ENCODE data around the gene NF1. TPM values are rescaled to one million over a fixed set of nuclear protein-coding genes. Genes with fewer than 3 reads are reported as not detected.
"Not testable (repeated sequence)": the region's sequence is repeated elsewhere in the genome, so short reads cannot be mapped to it uniquely, and the experiment has no call there.

The NF1 gene
- total RNA-seq, 1 donor from 2014 or later, result 42.5 TPM

- H3K4me1 ChIP-seq, result peaks cover 31% of the 10 kb centered on the region
- no peaks in the 10 kb centered on the region for H3K9me3 ChIP-seq (replicated peaks)
- DNase-seq, result no peak
- H3K27me3 ChIP-seq (ENCODE audit: low read depth), result no peaks in the 10 kb centered on the region
- H3K4me3 ChIP-seq, result no peak overlapping the region
- TF ChIP-seq, protein P1, sequence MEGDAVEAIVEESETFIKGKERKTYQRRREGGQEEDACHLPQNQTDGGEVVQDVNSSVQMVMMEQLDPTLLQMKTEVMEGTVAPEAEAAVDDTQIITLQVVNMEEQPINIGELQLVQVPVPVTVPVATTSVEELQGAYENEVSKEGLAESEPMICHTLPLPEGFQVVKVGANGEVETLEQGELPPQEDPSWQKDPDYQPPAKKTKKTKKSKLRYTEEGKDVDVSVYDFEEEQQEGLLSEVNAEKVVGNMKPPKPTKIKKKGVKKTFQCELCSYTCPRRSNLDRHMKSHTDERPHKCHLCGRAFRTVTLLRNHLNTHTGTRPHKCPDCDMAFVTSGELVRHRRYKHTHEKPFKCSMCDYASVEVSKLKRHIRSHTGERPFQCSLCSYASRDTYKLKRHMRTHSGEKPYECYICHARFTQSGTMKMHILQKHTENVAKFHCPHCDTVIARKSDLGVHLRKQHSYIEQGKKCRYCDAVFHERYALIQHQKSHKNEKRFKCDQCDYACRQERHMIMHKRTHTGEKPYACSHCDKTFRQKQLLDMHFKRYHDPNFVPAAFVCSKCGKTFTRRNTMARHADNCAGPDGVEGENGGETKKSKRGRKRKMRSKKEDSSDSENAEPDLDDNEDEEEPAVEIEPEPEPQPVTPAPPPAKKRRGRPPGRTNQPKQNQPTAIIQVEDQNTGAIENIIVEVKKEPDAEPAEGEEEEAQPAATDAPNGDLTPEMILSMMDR (IDR thresholded peaks at IDR 0.05; ENCODE audit: borderline replicate concordance), result no peak
- no peak overlapping the region for H3K27ac ChIP-seq (replicated peaks)
- intact Hi-C loops (cut with micrococcal nuclease), result no loop called here
- H3K36me3 ChIP-seq, result no peaks in the 10 kb centered on the region
Measured at GRCh38 chr17:31111183-31111582, 16.4 kb downstream of the NF1 start.

DNA sequence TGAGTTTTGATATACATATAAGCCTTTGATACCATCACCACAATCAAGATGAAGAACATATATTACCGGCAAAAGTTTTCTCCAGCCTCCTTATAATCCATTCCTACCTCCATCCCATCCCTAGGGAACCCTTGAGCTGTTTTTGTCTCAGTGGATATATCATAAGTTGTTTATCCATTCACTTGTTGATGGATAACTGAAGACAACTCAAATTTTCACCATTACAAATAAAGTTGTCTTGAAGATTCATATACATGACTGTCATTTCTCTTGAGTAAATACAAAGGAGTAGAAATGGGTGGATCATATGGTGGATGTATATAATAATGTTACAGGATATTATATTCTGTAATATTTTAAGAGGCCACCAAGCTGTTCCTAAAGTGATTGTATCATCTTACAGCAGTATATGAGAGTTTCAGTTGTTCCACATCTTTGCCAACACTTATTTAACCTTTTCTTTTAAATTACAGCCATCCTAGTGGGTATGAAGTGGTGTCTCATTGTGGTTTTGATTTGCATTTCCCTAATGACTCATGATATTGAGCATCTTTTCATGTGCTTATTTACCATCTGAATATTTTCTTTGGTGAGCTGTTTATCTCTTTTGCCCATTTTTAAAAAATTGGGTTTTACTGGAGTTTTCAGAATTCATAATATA is 17.4 kb downstream of the NF1 start:
- no peak for DNase-seq
- Histone ChIP-seq H3K36me3 (no peaks in the 10 kb centered on the region), H3K27me3 (ENCODE audit: low read depth) (no peaks in the 10 kb centered on the region), H3K4me3 (no peak overlapping the region), H3K9me3 (replicated peaks) (no peaks in the 10 kb centered on the region), H3K27ac (replicated peaks) (no peak overlapping the region), H3K4me1 (peaks cover 31% of the 10 kb centered on the region)
- TF ChIP-seq, protein P1 (IDR thresholded peaks at IDR 0.05; ENCODE audit: borderline replicate concordance), result no peak
- intact Hi-C loops (cut with micrococcal nuclease), result no loop called here

DNA sequence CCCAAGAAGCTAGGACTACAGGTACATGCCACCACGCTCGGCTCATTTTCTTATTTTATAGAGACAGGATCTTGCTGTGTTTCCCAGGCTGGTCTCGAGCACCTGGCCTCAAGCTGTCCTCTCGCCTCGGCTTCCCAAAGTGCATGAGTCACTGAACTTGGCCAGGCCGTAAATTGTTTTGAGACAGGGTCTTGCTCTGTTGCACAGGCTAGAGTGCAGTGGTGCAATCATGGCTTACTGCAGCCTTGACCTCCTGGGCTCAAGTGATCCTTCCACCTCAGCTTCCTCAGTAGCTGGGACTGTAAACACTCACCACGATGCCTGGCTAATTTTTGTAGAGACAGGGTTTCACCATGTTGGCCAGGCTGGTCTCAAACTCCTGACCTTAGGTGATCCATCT is 18.6 kb downstream of the NF1 start:
- H3K9me3 ChIP-seq (replicated peaks); H3K36me3 ChIP-seq; H3K27me3 ChIP-seq (ENCODE audit: low read depth); H3K27ac ChIP-seq (replicated peaks); H3K4me3 ChIP-seq; DNase-seq; intact Hi-C loops (cut with micrococcal nuclease): not testable (repeated sequence)
- H3K4me1 ChIP-seq, result peaks cover 31% of the 10 kb centered on the region

DNA sequence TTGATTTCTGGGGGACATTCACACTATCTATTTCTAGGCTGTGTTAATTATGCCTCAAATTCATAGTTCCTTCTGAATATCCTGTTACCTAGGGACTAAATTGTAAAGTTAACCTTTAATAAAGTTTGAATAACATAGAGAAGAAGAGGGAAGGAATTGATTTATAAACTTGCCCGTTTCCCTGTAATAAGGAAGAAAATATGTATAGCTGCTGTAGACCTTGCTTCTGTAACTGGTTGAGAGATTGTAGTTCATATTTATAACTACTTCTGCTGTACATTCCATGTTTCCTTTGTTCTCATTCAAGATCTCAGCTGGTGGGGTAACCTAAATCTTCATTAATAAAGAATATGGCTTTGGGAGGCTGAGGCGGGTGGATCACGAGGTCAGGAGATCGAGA is 19.2 kb downstream of the NF1 start:
- Histone ChIP-seq H3K4me1 (peaks cover 31% of the 10 kb centered on the region), H3K27ac (replicated peaks) (no peak overlapping the region), H3K4me3 (no peak overlapping the region), H3K9me3 (replicated peaks) (no peaks in the 10 kb centered on the region), H3K27me3 (ENCODE audit: low read depth) (no peaks in the 10 kb centered on the region), H3K36me3 (peaks cover 2% of the 10 kb centered on the region)
- no peak for DNase-seq
- TF ChIP-seq, protein P1 (IDR thresholded peaks at IDR 0.05; ENCODE audit: borderline replicate concordance), result no peak
- intact Hi-C loops (cut with micrococcal nuclease), result no loop called here

- Histone ChIP-seq H3K9me3 (replicated peaks) (no peaks in the 10 kb centered on the region), H3K27me3 (ENCODE audit: low read depth) (no peaks in the 10 kb centered on the region), H3K27ac (replicated peaks) (no peak overlapping the region), H3K36me3 (peaks cover 4% of the 10 kb centered on the region), H3K4me3 (no peak overlapping the region), H3K4me1 (peaks cover 24% of the 10 kb centered on the region)
- TF ChIP-seq, protein P1 (IDR thresholded peaks at IDR 0.05; ENCODE audit: borderline replicate concordance), result no peak
- no peak for DNase-seq
- intact Hi-C loops (cut with micrococcal nuclease), result no loop called here
Measured at GRCh38 chr17:31114956-31115555, 20.3 kb downstream of the NF1 start.

DNA sequence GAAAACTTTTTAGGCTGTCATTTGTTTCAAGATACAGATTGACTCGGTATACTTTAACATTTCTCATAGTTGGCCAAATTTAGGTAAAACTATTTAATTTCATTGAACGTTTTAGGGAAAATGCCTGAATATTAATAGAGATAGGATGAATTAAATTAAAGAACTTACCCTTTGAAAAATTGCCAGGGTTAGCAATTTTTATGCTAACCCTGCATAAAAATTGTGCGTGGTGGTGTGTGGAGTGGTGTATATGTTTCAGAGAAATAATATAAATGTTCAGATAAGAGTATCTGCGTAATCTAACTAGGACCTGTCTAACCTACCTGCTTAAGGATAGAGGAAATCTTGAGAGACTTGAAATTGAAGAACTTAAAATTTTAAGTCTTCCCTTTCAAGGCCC is 21.4 kb downstream of the NF1 start:
- intact Hi-C loops (cut with micrococcal nuclease), result no loop called here
- TF ChIP-seq, protein P1 (IDR thresholded peaks at IDR 0.05; ENCODE audit: borderline replicate concordance), result no peak

More for the DNA sequence above, 21.4 kb downstream of the NF1 start:
- Histone ChIP-seq H3K4me1 (peaks cover 15% of the 10 kb centered on the region), H3K9me3 (replicated peaks) (no peaks in the 10 kb centered on the region), H3K4me3 (no peak overlapping the region), H3K27me3 (ENCODE audit: low read depth) (no peaks in the 10 kb centered on the region), H3K27ac (replicated peaks) (no peak overlapping the region), H3K36me3 (peaks cover 4% of the 10 kb centered on the region)
- no peak for DNase-seq

All from left ventricle myocardium inferior (tissue), 1 donor.